ENCODE results near the gene OTOS. TPM values are rescaled to one million over a fixed set of nuclear protein-coding genes. Genes with fewer than 3 reads are reported as not detected.

Gene OTOS
- not detected for total RNA-seq

DNA sequence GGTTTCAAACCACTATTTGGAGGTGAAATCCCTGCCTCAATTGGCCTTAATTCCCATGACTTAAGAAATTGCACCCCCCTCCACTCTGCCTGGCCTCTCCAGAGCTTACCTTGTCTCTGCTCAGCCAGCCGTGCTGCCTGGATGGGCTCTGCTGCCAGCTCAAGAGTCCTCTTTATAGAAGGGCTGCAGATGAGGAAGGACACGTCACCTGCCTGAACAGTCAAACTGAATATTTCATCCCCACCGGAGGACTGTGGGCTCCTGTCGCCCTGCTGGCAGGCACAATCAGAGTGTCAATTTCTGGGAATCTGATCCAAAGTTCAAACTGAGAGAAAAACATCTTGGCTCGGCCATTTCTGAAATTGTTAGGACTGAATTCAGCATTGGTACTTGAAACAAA is at the start of gene OTOS:
Gene OTOS, minus strand, starts transcription at position 148 of the 400 bp plus-strand sequence. CDS start 332 bp downstream, outside the sequence.

DNA sequence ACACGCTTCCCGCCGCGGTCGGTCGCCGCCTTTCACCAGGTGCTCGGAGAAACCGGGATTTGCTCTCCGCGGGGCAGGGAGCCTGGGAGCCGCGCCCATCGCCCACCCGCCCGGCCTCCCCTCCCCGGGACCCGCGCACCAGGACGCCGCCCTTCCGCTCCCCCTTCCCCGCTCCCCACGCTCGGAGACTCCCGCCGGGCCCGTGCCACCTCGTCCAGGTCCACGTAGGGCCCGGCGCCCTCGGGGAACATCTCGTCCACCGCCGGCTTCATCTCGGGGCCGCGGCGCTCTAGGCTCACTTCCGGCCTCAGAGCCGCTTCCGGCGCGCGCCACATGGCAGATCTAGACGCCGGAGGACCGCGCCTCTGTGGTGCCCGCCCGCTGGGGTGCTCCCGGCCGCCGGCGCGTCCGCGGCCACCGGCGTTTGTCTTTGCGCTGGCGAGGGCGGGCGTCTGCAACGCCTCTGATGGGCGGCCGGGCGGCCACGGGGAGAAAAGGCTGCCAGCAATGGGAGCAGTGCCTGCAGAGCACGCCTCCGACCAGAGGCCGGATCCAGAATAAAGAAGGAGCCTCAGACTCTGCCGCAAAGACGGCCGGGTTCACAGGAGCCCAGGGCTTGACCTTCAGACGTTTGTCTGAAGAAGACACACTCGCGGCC is 4.3 kb downstream of the OTOS start, which contains the start of gene COPS9:
Gene COPS9, minus strand, starts transcription at position 293 of the 658 bp plus-strand sequence. Its CDS starts 21 bp downstream, at position 272.

Other genes starting within 250 kb of the OTOS start
- 74.0 TPM for gene NDUFA10, start 115.3 kb downstream of the OTOS start, total RNA-seq
- gene OR6B2, start 110.2 kb downstream of the OTOS start, total RNA-seq, result not detected
- not detected for gene OR6B3, start 87.1 kb downstream of the OTOS start, total RNA-seq
- 133 TPM for gene COPS9, start 4.4 kb downstream of the OTOS start, total RNA-seq